ENCODE data around the gene THOC5.

DNA sequence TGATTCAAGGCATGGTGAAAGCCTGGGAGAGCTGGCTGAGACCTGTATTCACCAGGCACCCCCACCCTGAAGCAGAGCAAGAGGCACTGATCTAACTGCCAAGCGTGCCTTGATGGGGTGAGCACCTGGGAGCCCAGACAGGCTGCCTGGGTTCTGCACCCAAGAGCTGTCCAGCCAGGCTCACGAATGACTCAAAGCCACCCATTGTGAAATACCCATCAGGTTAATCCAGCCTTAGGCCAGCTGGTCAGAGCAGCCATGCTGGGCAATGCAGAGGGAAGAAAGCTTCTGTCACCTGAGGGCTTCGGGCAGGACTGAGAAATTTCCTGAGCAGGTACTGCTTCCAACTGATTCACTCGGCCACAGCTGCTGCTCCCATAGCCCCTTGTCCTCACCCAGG lies 22.1 kb downstream of the THOC5 start:
- TF ChIP-seq, protein P1, sequence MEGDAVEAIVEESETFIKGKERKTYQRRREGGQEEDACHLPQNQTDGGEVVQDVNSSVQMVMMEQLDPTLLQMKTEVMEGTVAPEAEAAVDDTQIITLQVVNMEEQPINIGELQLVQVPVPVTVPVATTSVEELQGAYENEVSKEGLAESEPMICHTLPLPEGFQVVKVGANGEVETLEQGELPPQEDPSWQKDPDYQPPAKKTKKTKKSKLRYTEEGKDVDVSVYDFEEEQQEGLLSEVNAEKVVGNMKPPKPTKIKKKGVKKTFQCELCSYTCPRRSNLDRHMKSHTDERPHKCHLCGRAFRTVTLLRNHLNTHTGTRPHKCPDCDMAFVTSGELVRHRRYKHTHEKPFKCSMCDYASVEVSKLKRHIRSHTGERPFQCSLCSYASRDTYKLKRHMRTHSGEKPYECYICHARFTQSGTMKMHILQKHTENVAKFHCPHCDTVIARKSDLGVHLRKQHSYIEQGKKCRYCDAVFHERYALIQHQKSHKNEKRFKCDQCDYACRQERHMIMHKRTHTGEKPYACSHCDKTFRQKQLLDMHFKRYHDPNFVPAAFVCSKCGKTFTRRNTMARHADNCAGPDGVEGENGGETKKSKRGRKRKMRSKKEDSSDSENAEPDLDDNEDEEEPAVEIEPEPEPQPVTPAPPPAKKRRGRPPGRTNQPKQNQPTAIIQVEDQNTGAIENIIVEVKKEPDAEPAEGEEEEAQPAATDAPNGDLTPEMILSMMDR (IDR thresholded peaks at IDR 0.05), result no peak
- TF ChIP-seq TCF7L2 (IDR thresholded peaks at IDR 0.05; ENCODE audit: low read depth, low read length) (no peak), SIN3A (IDR thresholded peaks at IDR 0.05; ENCODE audit: borderline replicate concordance, insufficient read depth, low read depth, low read length) (no peak)
- TF ChIP-seq, protein P2, sequence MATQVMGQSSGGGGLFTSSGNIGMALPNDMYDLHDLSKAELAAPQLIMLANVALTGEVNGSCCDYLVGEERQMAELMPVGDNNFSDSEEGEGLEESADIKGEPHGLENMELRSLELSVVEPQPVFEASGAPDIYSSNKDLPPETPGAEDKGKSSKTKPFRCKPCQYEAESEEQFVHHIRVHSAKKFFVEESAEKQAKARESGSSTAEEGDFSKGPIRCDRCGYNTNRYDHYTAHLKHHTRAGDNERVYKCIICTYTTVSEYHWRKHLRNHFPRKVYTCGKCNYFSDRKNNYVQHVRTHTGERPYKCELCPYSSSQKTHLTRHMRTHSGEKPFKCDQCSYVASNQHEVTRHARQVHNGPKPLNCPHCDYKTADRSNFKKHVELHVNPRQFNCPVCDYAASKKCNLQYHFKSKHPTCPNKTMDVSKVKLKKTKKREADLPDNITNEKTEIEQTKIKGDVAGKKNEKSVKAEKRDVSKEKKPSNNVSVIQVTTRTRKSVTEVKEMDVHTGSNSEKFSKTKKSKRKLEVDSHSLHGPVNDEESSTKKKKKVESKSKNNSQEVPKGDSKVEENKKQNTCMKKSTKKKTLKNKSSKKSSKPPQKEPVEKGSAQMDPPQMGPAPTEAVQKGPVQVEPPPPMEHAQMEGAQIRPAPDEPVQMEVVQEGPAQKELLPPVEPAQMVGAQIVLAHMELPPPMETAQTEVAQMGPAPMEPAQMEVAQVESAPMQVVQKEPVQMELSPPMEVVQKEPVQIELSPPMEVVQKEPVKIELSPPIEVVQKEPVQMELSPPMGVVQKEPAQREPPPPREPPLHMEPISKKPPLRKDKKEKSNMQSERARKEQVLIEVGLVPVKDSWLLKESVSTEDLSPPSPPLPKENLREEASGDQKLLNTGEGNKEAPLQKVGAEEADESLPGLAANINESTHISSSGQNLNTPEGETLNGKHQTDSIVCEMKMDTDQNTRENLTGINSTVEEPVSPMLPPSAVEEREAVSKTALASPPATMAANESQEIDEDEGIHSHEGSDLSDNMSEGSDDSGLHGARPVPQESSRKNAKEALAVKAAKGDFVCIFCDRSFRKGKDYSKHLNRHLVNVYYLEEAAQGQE (IDR thresholded peaks at IDR 0.05; ENCODE audit: insufficient read depth in 1 of 2, low read depth in 2 of 2, low read length in 1 of 2), result no peak

All from Panc1 (cell line).